OCI-LY1 (cell line): ENCODE measurements around the gene TMPRSS11D.

Experiments used
- H2AFZ ChIP-seq: fragments of 200-600 bp; sonication (generic), shearing (Covaris generic); 2 replicates; pipeline ENCODE4 v1.6.0; 2014; ENCODE audit warnings: antibody characterized with exemption, mild to moderate bottlenecking, low read length
- H3F3A ChIP-seq: fragments of 200-600 bp; sonication (generic), shearing (Covaris generic); 2 replicates; pipeline ENCODE4 v1.6.0; 2014; ENCODE audit warnings: mild to moderate bottlenecking, antibody characterized with exemption, low read length, moderate library complexity; ENCODE audit not compliant: insufficient read depth
- H3K27ac ChIP-seq: fragments of 200-600 bp; sonication (generic); 2 replicates; pipeline ENCODE4 v1.5.1; 2014; ENCODE audit warnings: low read length, mixed run types, mild to moderate bottlenecking, low read depth; ENCODE audit not compliant: poor library complexity, severe bottlenecking
- H3K27me3 ChIP-seq: fragments of 200-600 bp; sonication (generic); 2 replicates; pipeline ENCODE4 v1.6.0; 2014; ENCODE audit warnings: antibody characterized with exemption, mild to moderate bottlenecking, low read length, moderate library complexity; ENCODE audit not compliant: insufficient read depth
- H3K36me3 ChIP-seq: fragments of 200-600 bp; sonication (generic); 2 replicates; pipeline ENCODE4 v1.6.1; 2014; ENCODE audit warnings: mild to moderate bottlenecking, antibody characterized with exemption, low read length, moderate library complexity, mixed read lengths; ENCODE audit not compliant: insufficient read depth
- H3K4me1 ChIP-seq: fragments of 200-600 bp; sonication (generic); 2 replicates; pipeline ENCODE4 v1.5.1; 2014; ENCODE audit warnings: mild to moderate bottlenecking, low read length, moderate library complexity; ENCODE audit not compliant: insufficient read depth, severe bottlenecking
- H3K4me2 ChIP-seq: fragments of 200-600 bp; sonication (generic), shearing (Covaris generic); 2 replicates; pipeline ENCODE4 v1.6.1; 2014; ENCODE audit warnings: low read length
- H3K4me3 ChIP-seq: fragments of 200-600 bp; sonication (generic); 2 replicates; pipeline ENCODE4 v1.5.1; 2014; ENCODE audit warnings: low read length, low read depth, mild to moderate bottlenecking, mixed read lengths; ENCODE audit not compliant: poor library complexity, severe bottlenecking
- H3K79me2 ChIP-seq: fragments of 200-600 bp; shearing (Covaris generic); 2 replicates; pipeline ENCODE4 v1.6.1; 2016; ENCODE audit warnings: mixed run types, low read length, mixed read lengths; ENCODE audit not compliant: insufficient read depth
- H3K9ac ChIP-seq: fragments of 200-600 bp; sonication (generic), shearing (Covaris generic); 2 replicates; pipeline ENCODE4 v1.6.1; 2014; ENCODE audit warnings: mild to moderate bottlenecking, low read length, mixed read lengths
- H3K9me2 ChIP-seq: fragments of 200-600 bp; sonication (generic), shearing (Covaris generic); 2 replicates; pipeline ENCODE4 v1.6.1; 2014; ENCODE audit warnings: low read depth, mild to moderate bottlenecking, low read length, mixed read lengths
- H3K9me3 ChIP-seq: fragments of 200-600 bp; shearing (Covaris generic); 2 replicates; pipeline ENCODE4 v1.6.1; 2014; ENCODE audit warnings: low read length, mixed read lengths
- H4K20me1 ChIP-seq: fragments of 200-600 bp; sonication (generic), shearing (Covaris generic); 2 replicates; pipeline ENCODE4 v1.6.0; 2016; ENCODE audit warnings: mild to moderate bottlenecking, low read length; ENCODE audit not compliant: insufficient read depth
- CTCF ChIP-seq: fragments of 200-600 bp; sonication (generic), shearing (Covaris generic); IDR thresholded peaks from 2 replicates; pipeline ENCODE4 v1.5.1; 2017; ENCODE audit warnings: mild to moderate bottlenecking, antibody characterized with exemption, low read length, moderate library complexity, mixed read lengths
- EZH2 ChIP-seq: fragments of 200-600 bp; sonication (generic), shearing (Covaris generic); IDR thresholded peaks from 2 replicates; pipeline ENCODE4 v1.8.0; 2017; ENCODE audit warnings: borderline replicate concordance, mixed run types, mild to moderate bottlenecking, antibody characterized with exemption, low read length, moderate library complexity, mixed read lengths

The TMPRSS11D gene

GRCh38 chr4:67885762-67886161 is 2.0 kb upstream of the TMPRSS11D start:
- H3K9me3 ChIP-seq, result no peaks in the 10 kb centered on the region
- no peak overlapping the region for H3K27ac ChIP-seq
- no peak overlapping the region for H3K9ac ChIP-seq
- no peaks in the 10 kb centered on the region for H3K36me3 ChIP-seq
- H3K4me2 ChIP-seq, result no peak overlapping the region
- H3K4me3 ChIP-seq, result no peak overlapping the region
- H4K20me1 ChIP-seq, result no peaks in the 10 kb centered on the region
- no peaks in the 10 kb centered on the region for H3K79me2 ChIP-seq
- H3F3A ChIP-seq, result no peaks in the 10 kb centered on the region
- no peak for TF ChIP-seq EZH2
- TF ChIP-seq CTCF, result no peak
- H2AFZ ChIP-seq, result no peak overlapping the region
- H3K27me3 ChIP-seq, result no peaks in the 10 kb centered on the region
- no peaks in the 10 kb centered on the region for H3K9me2 ChIP-seq
- no peaks in the 10 kb centered on the region for H3K4me1 ChIP-seq

GRCh38 chr4:67884701-67885100 is 899 bp upstream of the TMPRSS11D start:
- TF ChIP-seq EZH2, result no peak
- no peak for TF ChIP-seq CTCF
- no peaks in the 10 kb centered on the region for H3F3A ChIP-seq
- no peak overlapping the region for H3K27ac ChIP-seq

GRCh38 chr4:67883458-67883857 is 344 bp downstream of the TMPRSS11D start:
- Histone ChIP-seq H2AFZ (no peak overlapping the region), H3K27me3 (no peaks in the 10 kb centered on the region), H3K9ac (no peak overlapping the region), H3K9me3 (no peaks in the 10 kb centered on the region), H3K4me3 (no peak overlapping the region), H3K9me2 (no peaks in the 10 kb centered on the region), H3K4me1 (no peaks in the 10 kb centered on the region), H3K79me2 (no peaks in the 10 kb centered on the region), H3K36me3 (no peaks in the 10 kb centered on the region), H3K27ac (no peak overlapping the region), H3F3A (no peaks in the 10 kb centered on the region), H3K4me2 (no peak overlapping the region), H4K20me1 (no peaks in the 10 kb centered on the region)
- TF ChIP-seq EZH2 (no peak), CTCF (no peak)

More at GRCh38 chr4:67884701-67885100, 899 bp upstream of the TMPRSS11D start:
- Histone ChIP-seq H2AFZ (no peak overlapping the region), H3K4me1 (no peaks in the 10 kb centered on the region), H3K4me3 (no peak overlapping the region), H3K9me3 (no peaks in the 10 kb centered on the region), H3K79me2 (no peaks in the 10 kb centered on the region), H3K36me3 (no peaks in the 10 kb centered on the region), H4K20me1 (no peaks in the 10 kb centered on the region), H3K4me2 (no peak overlapping the region), H3K27me3 (no peaks in the 10 kb centered on the region), H3K9ac (no peak overlapping the region), H3K9me2 (no peaks in the 10 kb centered on the region)
